Measurements from ENCODE around the gene REG4. TPM values are rescaled to one million over a fixed set of nuclear protein-coding genes. Genes with fewer than 3 reads are reported as not detected.

The REG4 gene
- total and polyA plus RNA-seq, 10 of the 15 experiments (the other 5 are each of a cell fraction or from before 2014, with no cell fraction given): not detected

DNA sequence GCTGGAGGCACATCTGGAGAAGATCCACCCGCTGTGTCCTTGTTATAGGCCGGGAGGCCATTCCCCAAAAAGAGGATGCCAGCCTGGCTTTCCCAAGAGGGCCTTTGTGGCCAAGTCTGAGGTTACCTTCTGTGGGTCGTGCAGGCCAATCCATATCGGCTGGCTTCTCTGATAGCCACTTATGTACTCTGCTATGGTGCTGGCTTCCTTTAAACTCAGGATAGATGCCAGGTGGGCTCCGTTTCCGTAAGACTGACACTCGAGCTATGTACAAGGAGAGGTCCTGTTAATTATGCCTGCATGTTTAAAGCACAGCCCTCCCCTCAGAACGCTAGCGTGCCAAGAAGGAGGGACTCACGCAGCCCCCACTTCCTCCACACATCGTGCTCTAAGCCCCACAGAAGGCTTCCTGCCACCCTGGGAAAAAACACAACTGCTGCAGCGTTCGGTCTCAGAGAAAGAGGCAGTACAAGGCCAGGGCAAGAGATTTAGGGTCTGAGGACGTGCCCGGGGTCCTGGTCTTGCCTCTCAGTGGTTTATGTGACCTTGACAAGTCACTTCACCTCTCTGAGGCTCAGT is 11.6 kb downstream of the REG4 start (continued):
- no peak for TF ChIP-seq ZNF384 (IDR thresholded peaks at IDR 0.05; ENCODE audit: borderline replicate concordance, low read depth, low read length)
- no peak for TF ChIP-seq POLR2AphosphoS5 (IDR thresholded peaks at IDR 0.05; ENCODE audit: low read length)
- TF ChIP-seq, protein P1, sequence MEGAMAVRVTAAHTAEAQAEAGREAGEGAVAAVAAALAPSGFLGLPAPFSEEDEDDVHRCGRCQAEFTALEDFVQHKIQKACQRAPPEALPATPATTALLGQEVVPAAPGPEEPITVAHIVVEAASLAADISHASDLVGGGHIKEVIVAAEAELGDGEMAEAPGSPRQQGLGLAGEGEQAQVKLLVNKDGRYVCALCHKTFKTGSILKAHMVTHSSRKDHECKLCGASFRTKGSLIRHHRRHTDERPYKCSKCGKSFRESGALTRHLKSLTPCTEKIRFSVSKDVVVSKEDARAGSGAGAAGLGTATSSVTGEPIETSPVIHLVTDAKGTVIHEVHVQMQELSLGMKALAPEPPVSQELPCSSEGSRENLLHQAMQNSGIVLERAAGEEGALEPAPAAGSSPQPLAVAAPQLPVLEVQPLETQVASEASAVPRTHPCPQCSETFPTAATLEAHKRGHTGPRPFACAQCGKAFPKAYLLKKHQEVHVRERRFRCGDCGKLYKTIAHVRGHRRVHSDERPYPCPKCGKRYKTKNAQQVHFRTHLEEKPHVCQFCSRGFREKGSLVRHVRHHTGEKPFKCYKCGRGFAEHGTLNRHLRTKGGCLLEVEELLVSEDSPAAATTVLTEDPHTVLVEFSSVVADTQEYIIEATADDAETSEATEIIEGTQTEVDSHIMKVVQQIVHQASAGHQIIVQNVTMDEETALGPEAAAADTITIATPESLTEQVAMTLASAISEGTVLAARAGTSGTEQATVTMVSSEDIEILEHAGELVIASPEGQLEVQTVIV (IDR thresholded peaks at IDR 0.05; ENCODE audit: borderline replicate concordance, partially characterized antibody): no peak

DNA sequence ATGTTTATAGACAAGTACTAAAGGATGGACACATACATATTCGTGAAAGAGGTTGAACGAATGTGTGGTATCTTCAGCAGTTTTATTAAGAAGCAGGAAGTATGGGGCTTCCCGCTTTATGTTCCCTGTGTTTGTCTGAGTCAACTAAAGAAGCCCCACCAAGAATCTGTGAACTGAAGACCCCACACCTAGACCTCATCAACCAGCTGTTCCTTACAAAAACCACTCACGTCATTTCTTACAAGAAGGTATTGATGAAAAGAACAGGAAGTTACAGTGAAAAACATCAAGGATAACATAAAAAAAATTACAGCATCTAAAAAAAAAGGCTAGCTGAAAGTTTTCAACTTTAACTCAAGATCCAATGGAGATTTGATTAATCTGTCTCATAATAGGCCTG is 12.3 kb downstream of the REG4 start:
- intact Hi-C loops (cut with micrococcal nuclease; ENCODE audit: unreplicated experiment) (no loop called here), in situ Hi-C loops (cut with MboI) (no loop called here)
- BruUV-seq (replicated peaks): no TSS peak
- H3K9ac ChIP-seq (ENCODE audit: control insufficient read depth, insufficient read depth, low read length): no peak overlapping the region
- H3K79me2 ChIP-seq (ENCODE audit: control insufficient read depth, insufficient read depth, low read length): no peaks in the 10 kb centered on the region
- POLR2A ChIA-PET: interaction anchor here (0.7 kb wide), 1 partner anchor 723 kb away, joined by 3 read pairs; no protein-coding TSS in a partner anchor
- SMC1A ChIA-PET (ENCODE audit: uncharacterized antibody, unreplicated experiment): no interaction called here
- TF ChIP-seq, protein P2, sequence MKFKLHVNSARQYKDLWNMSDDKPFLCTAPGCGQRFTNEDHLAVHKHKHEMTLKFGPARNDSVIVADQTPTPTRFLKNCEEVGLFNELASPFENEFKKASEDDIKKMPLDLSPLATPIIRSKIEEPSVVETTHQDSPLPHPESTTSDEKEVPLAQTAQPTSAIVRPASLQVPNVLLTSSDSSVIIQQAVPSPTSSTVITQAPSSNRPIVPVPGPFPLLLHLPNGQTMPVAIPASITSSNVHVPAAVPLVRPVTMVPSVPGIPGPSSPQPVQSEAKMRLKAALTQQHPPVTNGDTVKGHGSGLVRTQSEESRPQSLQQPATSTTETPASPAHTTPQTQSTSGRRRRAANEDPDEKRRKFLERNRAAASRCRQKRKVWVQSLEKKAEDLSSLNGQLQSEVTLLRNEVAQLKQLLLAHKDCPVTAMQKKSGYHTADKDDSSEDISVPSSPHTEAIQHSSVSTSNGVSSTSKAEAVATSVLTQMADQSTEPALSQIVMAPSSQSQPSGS (IDR thresholded peaks at IDR 0.05; ENCODE audit: low read length): no peak
- TF ChIP-seq SIN3A (IDR thresholded peaks at IDR 0.05; ENCODE audit: low read depth, low read length) (no peak), KDM1A (IDR thresholded peaks at IDR 0.05; ENCODE audit: borderline replicate concordance) (no peak), CHD1 (IDR thresholded peaks at IDR 0.05; ENCODE audit: low read depth, low read length) (no peak), USF1 (IDR thresholded peaks at IDR 0.05; ENCODE audit: borderline replicate concordance, extremely low read length, insufficient read depth, low read depth, low read length) (no peak)
- TF ChIP-seq, protein P3, sequence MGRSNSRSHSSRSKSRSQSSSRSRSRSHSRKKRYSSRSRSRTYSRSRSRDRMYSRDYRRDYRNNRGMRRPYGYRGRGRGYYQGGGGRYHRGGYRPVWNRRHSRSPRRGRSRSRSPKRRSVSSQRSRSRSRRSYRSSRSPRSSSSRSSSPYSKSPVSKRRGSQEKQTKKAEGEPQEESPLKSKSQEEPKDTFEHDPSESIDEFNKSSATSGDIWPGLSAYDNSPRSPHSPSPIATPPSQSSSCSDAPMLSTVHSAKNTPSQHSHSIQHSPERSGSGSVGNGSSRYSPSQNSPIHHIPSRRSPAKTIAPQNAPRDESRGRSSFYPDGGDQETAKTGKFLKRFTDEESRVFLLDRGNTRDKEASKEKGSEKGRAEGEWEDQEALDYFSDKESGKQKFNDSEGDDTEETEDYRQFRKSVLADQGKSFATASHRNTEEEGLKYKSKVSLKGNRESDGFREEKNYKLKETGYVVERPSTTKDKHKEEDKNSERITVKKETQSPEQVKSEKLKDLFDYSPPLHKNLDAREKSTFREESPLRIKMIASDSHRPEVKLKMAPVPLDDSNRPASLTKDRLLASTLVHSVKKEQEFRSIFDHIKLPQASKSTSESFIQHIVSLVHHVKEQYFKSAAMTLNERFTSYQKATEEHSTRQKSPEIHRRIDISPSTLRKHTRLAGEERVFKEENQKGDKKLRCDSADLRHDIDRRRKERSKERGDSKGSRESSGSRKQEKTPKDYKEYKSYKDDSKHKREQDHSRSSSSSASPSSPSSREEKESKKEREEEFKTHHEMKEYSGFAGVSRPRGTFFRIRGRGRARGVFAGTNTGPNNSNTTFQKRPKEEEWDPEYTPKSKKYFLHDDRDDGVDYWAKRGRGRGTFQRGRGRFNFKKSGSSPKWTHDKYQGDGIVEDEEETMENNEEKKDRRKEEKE (IDR thresholded peaks at IDR 0.05): no peak
- H3K4me1 ChIP-seq (ENCODE audit: control insufficient read depth, insufficient read depth, low read length): no peaks in the 10 kb centered on the region
- H4K20me1 ChIP-seq (ENCODE audit: control insufficient read depth, insufficient read depth): 0 out of 2 replicates have a peak, but pooled peaks cover 3% of the 10 kb centered on the region
- FAIRE-seq (no peak), DNase-seq (ENCODE audit: low read depth, low spot score) (no peak), ATAC-seq (no peak)
- WGBS (ENCODE audit: insufficient coverage, insufficient replicate concordance, low lambda C conversion rate, missing lambda C conversion rate): 5% methylated on average over 4 of the region's 4 CpGs
- H3K4me3 ChIP-seq: no peak overlapping the region
- H3K27me3 ChIP-seq (replicated peaks in 1 of 2; ENCODE audit: control insufficient read depth in 2 of 2, insufficient read depth in 2 of 2, low read length in 1 of 2): peaks cover 0 to 3% of the 10 kb centered on the region in 2 experiments; a peak in 2 of 4 replicates
- CTCF ChIA-PET: interaction anchor here (0.8 to 3.5 kb wide), 2 partner anchors 10 to 17 kb away, joined by 3 to 17 read pairs; no protein-coding TSS in a partner anchor
- no peaks in the 10 kb centered on the region for H3K36me3 ChIP-seq (ENCODE audit: control insufficient read depth in 2 of 2, insufficient read depth in 2 of 2, low read length in 1 of 2)
- no peak overlapping the region for H2AFZ ChIP-seq (ENCODE audit: control insufficient read depth, low read depth, low read length)
- H3K9me3 ChIP-seq (replicated peaks; ENCODE audit: control insufficient read depth, insufficient read depth, low read length): no peaks in the 10 kb centered on the region
- H3K27ac ChIP-seq (ENCODE audit: control insufficient read depth, insufficient read depth): no peak overlapping the region
- no peak overlapping the region for H3K4me2 ChIP-seq (ENCODE audit: control insufficient read depth, insufficient read depth)
- RAD21 ChIA-PET (ENCODE audit: unreplicated experiment): no interaction called here

Data from GM12878 (cell line).